Testis (tissue), 3 donors: Measurements from ENCODE around the gene CRADD. TPM values are rescaled to one million over a fixed set of nuclear protein-coding genes. Genes with fewer than 3 reads are reported as not detected.
"Not testable (repeated sequence)": the region's sequence is repeated elsewhere in the genome, so short reads cannot be mapped to it uniquely, and the experiment has no call there.

Experiments used
- DNase-seq: peaks from one replicate; pipeline ENCODE4 v3.0.0-alpha.2; 2019
- H3K27ac ChIP-seq, 2 donors: fragments of 200-600 bp; sonication (generic); one replicate each; pipeline ENCODE4 v1.5.1; 2019
- H3K27me3 ChIP-seq: fragments of 200-600 bp; sonication (generic); one replicate; pipeline ENCODE4 v1.5.1; 2019
- H3K36me3 ChIP-seq: fragments of 200-600 bp; sonication (generic); one replicate; pipeline ENCODE4 v1.5.1; 2017; ENCODE audit warnings: low read depth; ENCODE audit errors: missing control alignments
- H3K4me1 ChIP-seq: fragments of 200-600 bp; sonication (generic); one replicate; pipeline ENCODE4 v1.5.1; 2019
- H3K4me3 ChIP-seq, 2 donors: fragments of 200-600 bp; sonication (generic); one replicate each; pipeline ENCODE4 v1.5.1; 2017 to 2019
- H3K9me3 ChIP-seq: fragments of 200-600 bp; sonication (generic); one replicate; pipeline ENCODE4 v1.5.1; 2017
- CTCF ChIP-seq, 3 experiments: fragments of 450-650 bp in 2 of 3; fragments of 200-600 bp in 1 of 3; sonication (generic) in 1 of 3; IDR thresholded peaks; one replicate each; pipeline ENCODE4 v1.5.1; 2016 to 2019; ENCODE audit warnings: antibody characterized with exemption in 3 of 3, mild to moderate bottlenecking in 2 of 3, moderate library complexity in 1 of 3
- POLR2A ChIP-seq: fragments of 450-650 bp; IDR thresholded peaks from one replicate; pipeline ENCODE4 v1.6.1; 2017; ENCODE audit warnings: antibody characterized with exemption, mild to moderate bottlenecking, moderate library complexity
- WGBS, 2 donors: methylation state at CpG; one replicate each; pipeline ENCODE4 v1.1.5; 2018; 5-methylcytosine and 5-hydroxymethylcytosine counted together
- intact Hi-C: fragments of 100-400 bp; cut with DNase I; formaldehyde crosslinking; loops from one replicate; pipeline ENCODE4 v1.15.1; 2023; ENCODE audit warnings: low total_unique reads
- polyA plus RNA-seq: library from polyadenylated mRNA; stranded (reverse); fragments of 350-450 nt; fragmentation: Illumina TruSeq; extraction: RNeasy Lipid Tissue Mini Kit (QIAGEN cat#74804); gene quantifications from one replicate; pipeline ENCODE4 v1.2.3, GENCODE V29; 2014; ENCODE audit warnings: low read depth, low replicate concordance; ENCODE audit not compliant: insufficient read depth
- total RNA-seq, 2 donors: library from RNA; depleted of rRNA; stranded (reverse); fragments of >200 nt; gene quantifications; one replicate each; pipeline ENCODE4 v1.2.3, GENCODE V29; 2016

CRADD gene
- total and polyA plus RNA-seq, 3 donors from 2014 or later, result 43.2 to 53.0 (median 46.0) TPM

GRCh38 chr12:93750056-93750455, 72.9 kb downstream of the CRADD start:
- no peak for DNase-seq
- Histone ChIP-seq H3K27me3 (no peaks in the 10 kb centered on the region), H3K4me3 (no peak overlapping the region), H3K9me3 (no peaks in the 10 kb centered on the region), H3K4me1 (peaks cover 8% of the 10 kb centered on the region), H3K36me3 (no peaks in the 10 kb centered on the region), H3K27ac (no peak overlapping the region)
- TF ChIP-seq POLR2A (no peak), CTCF (IDR thresholded peaks at IDR 0.05) (no peak)
- 94 to 97% methylated on average over 6 of the region's 6 CpGs for WGBS, 2 donors
- intact Hi-C loops, result no loop called here

GRCh38 chr12:93751864-93752610, 74.9 kb downstream of the CRADD start:
- H3K27ac ChIP-seq, result no peak overlapping the region
- no peak overlapping the region for H3K4me3 ChIP-seq
- H3K9me3 ChIP-seq, result no peaks in the 10 kb centered on the region
- no peaks in the 10 kb centered on the region for H3K36me3 ChIP-seq
- no peak for DNase-seq
- TF ChIP-seq POLR2A (no peak), CTCF (IDR thresholded peaks at IDR 0.05) (no peak)
- no peaks in the 10 kb centered on the region for H3K27me3 ChIP-seq
- peaks cover 3% of the 10 kb centered on the region for H3K4me1 ChIP-seq
- intact Hi-C loops, result no loop called here
- WGBS, 2 donors, result 97 to 99% methylated on average over 6 of the region's 6 CpGs

GRCh38 chr12:93753285-93753684, 76.1 kb downstream of the CRADD start:
- Histone ChIP-seq H3K27me3 (no peaks in the 10 kb centered on the region), H3K4me1 (no peaks in the 10 kb centered on the region), H3K36me3 (no peaks in the 10 kb centered on the region), H3K4me3 (no peak overlapping the region), H3K9me3 (no peaks in the 10 kb centered on the region), H3K27ac (no peak overlapping the region)
- intact Hi-C loops, result no loop called here
- WGBS, 2 donors, result 96 to 100% methylated on average over 3 of the region's 3 CpGs
- no peak for TF ChIP-seq POLR2A
- TF ChIP-seq CTCF (IDR thresholded peaks at IDR 0.05), result no peak
- no peak for DNase-seq

GRCh38 chr12:93753838-93754429, 76.8 kb downstream of the CRADD start:
- DNase-seq, result no peak
- intact Hi-C loops, result no loop called here
- WGBS, 2 donors, result 92% methylated on average over 3 of the region's 3 CpGs; no CpG with 5 or more reads in 1 of the 2 donors
- Histone ChIP-seq H3K4me3 (no peak overlapping the region), H3K27me3 (no peaks in the 10 kb centered on the region), H3K27ac (no peak overlapping the region), H3K36me3 (no peaks in the 10 kb centered on the region), H3K4me1 (peaks cover 2% of the 10 kb centered on the region), H3K9me3 (no peaks in the 10 kb centered on the region)
- TF ChIP-seq CTCF (IDR thresholded peaks at IDR 0.05) (no peak), POLR2A (no peak)

- H3K27ac ChIP-seq, H3K4me3 ChIP-seq, H3K9me3 ChIP-seq, DNase-seq, H3K27me3 ChIP-seq, H3K4me1 ChIP-seq, intact Hi-C loops, H3K36me3 ChIP-seq: not testable (repeated sequence)
Observed at GRCh38 chr12:93754859-93755258, 77.7 kb downstream of the CRADD start.
